Measurements from ENCODE around the gene ACVR1B. TPM values are rescaled to one million over a fixed set of nuclear protein-coding genes. Genes with fewer than 3 reads are reported as not detected.

Gene ACVR1B
- total and polyA plus RNA-seq, 9 of the 15 experiments (the other 6 are each of a cell fraction or from before 2014, with no cell fraction given), result 0.97 to 15.1 (median 6.8) TPM

GRCh38 chr12:51973560-51973959 is 22.1 kb downstream of the ACVR1B start:
- H3K4me3 ChIP-seq, result no peak overlapping the region
- H3K27me3 ChIP-seq (ENCODE audit: control insufficient read depth in 2 of 2, insufficient read depth in 2 of 2, low read length in 2 of 2), result no peaks in the 10 kb centered on the region
- H3K4me2 ChIP-seq (ENCODE audit: insufficient read depth, low read length), result no peak overlapping the region
- H2AFZ ChIP-seq (ENCODE audit: low read depth, low read length), result no peak overlapping the region
- DNase-seq (ENCODE audit: extremely low read depth in 1 of 4, low spot score in 3 of 4), result no peak
- ATAC-seq, result no peak
- POLR2A ChIA-PET, result interaction anchor here (0.7 to 0.9 kb wide), 2 partner anchors 12 to 1078 kb away, joined by 3 read pairs; no protein-coding TSS in a partner anchor
- FAIRE-seq, result no peak
- H3K9me1 ChIP-seq (ENCODE audit: control insufficient read depth, insufficient read depth, low read length), result peaks cover 5% of the 10 kb centered on the region
- H3K36me3 ChIP-seq (ENCODE audit: control insufficient read depth, insufficient read depth, low read length), result peaks cover 32% of the 10 kb centered on the region; the same call in 2 of the 3 replicates
- no peaks in the 10 kb centered on the region for H3K9me3 ChIP-seq (replicated peaks; ENCODE audit: control insufficient read depth, insufficient read depth, low read depth, low read length)
- peaks cover 24% of the 10 kb centered on the region; the same call in 2 of the 3 replicates for H3K79me2 ChIP-seq (ENCODE audit: control insufficient read depth, insufficient read depth, low read length)
- in situ Hi-C loops (cut with MboI), result no loop called here
- CTCF ChIA-PET (ENCODE audit: low intra/inter-chr PET ratio), result no interaction called here
- intact Hi-C loops (cut with micrococcal nuclease), result no loop called here
- H4K20me1 ChIP-seq (replicated peaks; ENCODE audit: control insufficient read depth, insufficient read depth, low read length), result peaks cover 36% of the 10 kb centered on the region
- 34% methylated on average over 4 of the region's 4 CpGs for WGBS (ENCODE audit: insufficient coverage, low coverage, missing lambda C conversion rate)
- no peak overlapping the region for H3K27ac ChIP-seq (ENCODE audit: extremely low read depth, low read depth, low read length)
- H3K9ac ChIP-seq (ENCODE audit: insufficient read depth in 1 of 2, low read depth in 2 of 2, low read length in 2 of 2), result no peak overlapping the region
- H3K4me1 ChIP-seq (replicated peaks in 1 of 2; ENCODE audit: control insufficient read depth in 2 of 2, insufficient read depth in 2 of 2, low read length in 2 of 2), result peaks cover 10 to 46% of the 10 kb centered on the region in 2 experiments; a peak in 4 of 5 replicates
- TF ChIP-seq CCNT2 (IDR thresholded peaks at IDR 0.05; ENCODE audit: borderline replicate concordance, extremely low read depth, insufficient read length, low read depth, low read length) (no peak), FOXK1 (CRISPR knock-in tag; IDR thresholded peaks at IDR 0.05; ENCODE audit: borderline replicate concordance) (no peak), ZNF551 (CRISPR knock-in tag; IDR thresholded peaks at IDR 0.05) (no peak), L3MBTL2 (IDR thresholded peaks at IDR 0.05) (no peak), TCF3 (CRISPR knock-in tag; IDR thresholded peaks at IDR 0.05) (no peak), ERF (CRISPR knock-in tag; IDR thresholded peaks at IDR 0.05) (no peak), E2F1 (CRISPR knock-in tag; IDR thresholded peaks at IDR 0.05) (no peak), RCOR1 (IDR thresholded peaks at IDR 0.05; ENCODE audit: borderline replicate concordance in 1 of 2, low read depth in 2 of 2, low read length in 2 of 2) (no peak), ZNF518B (CRISPR knock-in tag; IDR thresholded peaks at IDR 0.05) (no peak), THRAP3 (IDR thresholded peaks at IDR 0.05; ENCODE audit: borderline replicate concordance) (no peak), PTBP1 (IDR thresholded peaks at IDR 0.05; ENCODE audit: low read depth, low read length) (no peak)
- BruUV-seq (replicated peaks), result no TSS peak
